HepG2 (cell line): Measurements from ENCODE around the gene IL17D. TPM values are rescaled to one million over a fixed set of nuclear protein-coding genes. Genes with fewer than 3 reads are reported as not detected.
A peak's percentile ranks its signal among the peaks of the same experiment; 100 is the strongest.

ENCODE experiments used
- ETV5 ChIP-seq: IDR thresholded peaks from 2 replicates; pipeline ENCODE4 v1.6.1; 2018; ENCODE audit warnings: missing biosample characterization, missing genetic modification reagents, inconsistent platforms, borderline replicate concordance
- HES4 ChIP-seq: sonication (generic); formaldehyde crosslinking; IDR thresholded peaks from 2 replicates; pipeline ENCODE4 v1.9.0; 2021; ENCODE audit warnings: mild to moderate bottlenecking, missing genetic modification reagents, borderline replicate concordance
- HOXA3 ChIP-seq: sonication (generic); formaldehyde crosslinking; IDR thresholded peaks from 2 replicates; pipeline ENCODE4 v1.5.0; 2020; ENCODE audit warnings: missing genetic modification reagents
- MAZ ChIP-seq, 2 experiments: sonication (generic) in 1 of 2; formaldehyde crosslinking in 1 of 2; IDR thresholded peaks; 2 replicates each; pipeline versions ENCODE4 v1.5.0 to v1.6.1; 2012 to 2020; ENCODE audit warnings: low read depth in 2 of 2, mild to moderate bottlenecking in 2 of 2, borderline replicate concordance in 1 of 2, improper control_type of control experiment in 1 of 2, low read length in 1 of 2, missing genetic modification reagents in 1 of 2, moderate library complexity in 1 of 2
- MIXL1 ChIP-seq: IDR thresholded peaks from 2 replicates; pipeline ENCODE4 v1.6.1; 2016
- SP140L ChIP-seq: sonication (generic); formaldehyde crosslinking; IDR thresholded peaks from 2 replicates; pipeline ENCODE4 v1.4.0; 2020; ENCODE audit warnings: missing genetic modification reagents, borderline replicate concordance
- ZNF691 ChIP-seq: sonication (generic); formaldehyde crosslinking; IDR thresholded peaks from 2 replicates; pipeline ENCODE4 v1.4.0; 2020; ENCODE audit warnings: missing genetic modification reagents, low read depth, mild to moderate bottlenecking, borderline replicate concordance
- ZNF780A ChIP-seq: sonication (generic); formaldehyde crosslinking; IDR thresholded peaks from 2 replicates; pipeline ENCODE4 v1.8.0; 2022; ENCODE audit warnings: mild to moderate bottlenecking, missing genetic modification reagents, moderate library complexity
- ZSCAN12 ChIP-seq: sonication (generic); formaldehyde crosslinking; IDR thresholded peaks from 2 replicates; pipeline ENCODE4 v1.9.0; 2021; ENCODE audit warnings: mild to moderate bottlenecking, missing genetic modification reagents
- polyA plus RNA-seq, 8 experiments: library from polyadenylated mRNA; depleted of rRNA in 3 of 8; stranded (reverse) in 7 of 8; unstranded in 1 of 8; fragments of >200 nt; fragmentation: Illumina TruSeq in 4 of 8; extraction: Trizol in 4 of 8; gene quantifications; 2 replicates each; pipeline versions ENCODE4 v1.2.1 to v1.2.3, GENCODE V29; 2011 to 2016; ENCODE audit warnings: low read depth in 4 of 8, missing spikeins in 1 of 8, mixed read lengths in 1 of 8; ENCODE audit not compliant: insufficient read depth in 1 of 8
- total RNA-seq, 5 experiments: library from RNA; depleted of rRNA; stranded (reverse); fragments of >200 nt; fragmentation: Illumina TruSeq; extraction: Trizol; gene quantifications; 2 replicates each; pipeline ENCODE4 v1.2.3, GENCODE V29; 2016; ENCODE audit warnings: low read depth in 1 of 5
- TF ChIP-seq, protein P1 (sequence below): sonication (generic); formaldehyde crosslinking; IDR thresholded peaks from 2 replicates; pipeline ENCODE4 v1.5.0; 2020; ENCODE audit warnings: mild to moderate bottlenecking, missing genetic modification reagents, borderline replicate concordance
- TF ChIP-seq, protein P2 (sequence below): sonication (generic); formaldehyde crosslinking; IDR thresholded peaks from 2 replicates; pipeline ENCODE4 v1.4.0; 2020; ENCODE audit warnings: missing genetic modification reagents
- TF ChIP-seq, protein P3 (sequence below): sonication (generic); formaldehyde crosslinking; IDR thresholded peaks from 2 replicates; pipeline ENCODE4 v1.4.0; 2020; ENCODE audit warnings: mild to moderate bottlenecking, missing genetic modification reagents
- TF ChIP-seq, protein P4 (sequence below): sonication (generic); formaldehyde crosslinking; IDR thresholded peaks from 2 replicates; pipeline ENCODE4 v1.4.0; 2020; ENCODE audit warnings: mild to moderate bottlenecking, missing genetic modification reagents
- TF ChIP-seq, protein P5 (sequence below): sonication (generic); formaldehyde crosslinking; IDR thresholded peaks from 2 replicates; pipeline ENCODE4 v1.5.1; 2020; ENCODE audit warnings: mild to moderate bottlenecking, missing genetic modification reagents, borderline replicate concordance

Gene IL17D
- total and polyA plus RNA-seq, 2 of the 13 experiments (the other 11 are each of a cell fraction or from before 2014, with no cell fraction given): 1.1 to 2.2 TPM

- TF ChIP-seq, protein P1, sequence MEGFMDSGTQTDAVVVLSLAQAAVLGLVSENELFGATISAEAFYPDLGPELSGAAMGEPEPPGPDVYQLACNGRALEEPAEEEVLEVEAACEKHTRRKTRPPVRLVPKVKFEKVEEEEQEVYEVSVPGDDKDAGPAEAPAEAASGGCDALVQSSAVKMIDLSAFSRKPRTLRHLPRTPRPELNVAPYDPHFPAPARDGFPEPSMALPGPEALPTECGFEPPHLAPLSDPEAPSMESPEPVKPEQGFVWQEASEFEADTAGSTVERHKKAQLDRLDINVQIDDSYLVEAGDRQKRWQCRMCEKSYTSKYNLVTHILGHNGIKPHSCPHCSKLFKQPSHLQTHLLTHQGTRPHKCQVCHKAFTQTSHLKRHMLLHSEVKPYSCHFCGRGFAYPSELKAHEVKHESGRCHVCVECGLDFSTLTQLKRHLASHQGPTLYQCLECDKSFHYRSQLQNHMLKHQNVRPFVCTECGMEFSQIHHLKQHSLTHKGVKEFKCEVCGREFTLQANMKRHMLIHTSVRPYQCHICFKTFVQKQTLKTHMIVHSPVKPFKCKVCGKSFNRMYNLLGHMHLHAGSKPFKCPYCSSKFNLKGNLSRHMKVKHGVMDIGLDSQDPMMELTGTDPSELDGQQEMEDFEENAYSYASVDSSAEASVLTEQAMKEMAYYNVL (CRISPR knock-in tag): no peak
- TF ChIP-seq MAZ (IDR thresholded peaks at IDR 0.05; ENCODE audit: borderline replicate concordance, low read depth, low read length) (0 out of 2 replicates have a peak, but pooled peaks have one; percentile 54), MAZ (CRISPR knock-in tag; IDR thresholded peaks at IDR 0.05; ENCODE audit: low read depth) (peak; percentile 61; the same call in 1 of the 2 replicates), MIXL1 (CRISPR knock-in tag) (no peak), ZNF780A (no peak), ZSCAN12 (0 out of 2 replicates have a peak, but pooled peaks have one; percentile 23), HOXA3 (CRISPR knock-in tag) (peak; percentile 59), ZNF691 (CRISPR knock-in tag) (0 out of 2 replicates have a peak, but pooled peaks have one; percentile 28), SP140L (CRISPR knock-in tag) (no peak), HES4 (CRISPR knock-in tag) (peak; percentile 84), ETV5 (CRISPR knock-in tag) (peak; percentile 81)
- TF ChIP-seq, protein P2, sequence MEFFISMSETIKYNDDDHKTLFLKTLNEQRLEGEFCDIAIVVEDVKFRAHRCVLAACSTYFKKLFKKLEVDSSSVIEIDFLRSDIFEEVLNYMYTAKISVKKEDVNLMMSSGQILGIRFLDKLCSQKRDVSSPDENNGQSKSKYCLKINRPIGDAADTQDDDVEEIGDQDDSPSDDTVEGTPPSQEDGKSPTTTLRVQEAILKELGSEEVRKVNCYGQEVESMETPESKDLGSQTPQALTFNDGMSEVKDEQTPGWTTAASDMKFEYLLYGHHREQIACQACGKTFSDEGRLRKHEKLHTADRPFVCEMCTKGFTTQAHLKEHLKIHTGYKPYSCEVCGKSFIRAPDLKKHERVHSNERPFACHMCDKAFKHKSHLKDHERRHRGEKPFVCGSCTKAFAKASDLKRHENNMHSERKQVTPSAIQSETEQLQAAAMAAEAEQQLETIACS (CRISPR knock-in tag): peak; percentile 66
- TF ChIP-seq, protein P3, sequence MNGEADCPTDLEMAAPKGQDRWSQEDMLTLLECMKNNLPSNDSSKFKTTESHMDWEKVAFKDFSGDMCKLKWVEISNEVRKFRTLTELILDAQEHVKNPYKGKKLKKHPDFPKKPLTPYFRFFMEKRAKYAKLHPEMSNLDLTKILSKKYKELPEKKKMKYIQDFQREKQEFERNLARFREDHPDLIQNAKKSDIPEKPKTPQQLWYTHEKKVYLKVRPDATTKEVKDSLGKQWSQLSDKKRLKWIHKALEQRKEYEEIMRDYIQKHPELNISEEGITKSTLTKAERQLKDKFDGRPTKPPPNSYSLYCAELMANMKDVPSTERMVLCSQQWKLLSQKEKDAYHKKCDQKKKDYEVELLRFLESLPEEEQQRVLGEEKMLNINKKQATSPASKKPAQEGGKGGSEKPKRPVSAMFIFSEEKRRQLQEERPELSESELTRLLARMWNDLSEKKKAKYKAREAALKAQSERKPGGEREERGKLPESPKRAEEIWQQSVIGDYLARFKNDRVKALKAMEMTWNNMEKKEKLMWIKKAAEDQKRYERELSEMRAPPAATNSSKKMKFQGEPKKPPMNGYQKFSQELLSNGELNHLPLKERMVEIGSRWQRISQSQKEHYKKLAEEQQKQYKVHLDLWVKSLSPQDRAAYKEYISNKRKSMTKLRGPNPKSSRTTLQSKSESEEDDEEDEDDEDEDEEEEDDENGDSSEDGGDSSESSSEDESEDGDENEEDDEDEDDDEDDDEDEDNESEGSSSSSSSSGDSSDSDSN (CRISPR knock-in tag): peak; percentile 20; the same call in 1 of the 2 replicates
- TF ChIP-seq, protein P4, sequence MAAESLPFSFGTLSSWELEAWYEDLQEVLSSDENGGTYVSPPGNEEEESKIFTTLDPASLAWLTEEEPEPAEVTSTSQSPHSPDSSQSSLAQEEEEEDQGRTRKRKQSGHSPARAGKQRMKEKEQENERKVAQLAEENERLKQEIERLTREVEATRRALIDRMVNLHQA (CRISPR knock-in tag): no peak
- TF ChIP-seq, protein P5, sequence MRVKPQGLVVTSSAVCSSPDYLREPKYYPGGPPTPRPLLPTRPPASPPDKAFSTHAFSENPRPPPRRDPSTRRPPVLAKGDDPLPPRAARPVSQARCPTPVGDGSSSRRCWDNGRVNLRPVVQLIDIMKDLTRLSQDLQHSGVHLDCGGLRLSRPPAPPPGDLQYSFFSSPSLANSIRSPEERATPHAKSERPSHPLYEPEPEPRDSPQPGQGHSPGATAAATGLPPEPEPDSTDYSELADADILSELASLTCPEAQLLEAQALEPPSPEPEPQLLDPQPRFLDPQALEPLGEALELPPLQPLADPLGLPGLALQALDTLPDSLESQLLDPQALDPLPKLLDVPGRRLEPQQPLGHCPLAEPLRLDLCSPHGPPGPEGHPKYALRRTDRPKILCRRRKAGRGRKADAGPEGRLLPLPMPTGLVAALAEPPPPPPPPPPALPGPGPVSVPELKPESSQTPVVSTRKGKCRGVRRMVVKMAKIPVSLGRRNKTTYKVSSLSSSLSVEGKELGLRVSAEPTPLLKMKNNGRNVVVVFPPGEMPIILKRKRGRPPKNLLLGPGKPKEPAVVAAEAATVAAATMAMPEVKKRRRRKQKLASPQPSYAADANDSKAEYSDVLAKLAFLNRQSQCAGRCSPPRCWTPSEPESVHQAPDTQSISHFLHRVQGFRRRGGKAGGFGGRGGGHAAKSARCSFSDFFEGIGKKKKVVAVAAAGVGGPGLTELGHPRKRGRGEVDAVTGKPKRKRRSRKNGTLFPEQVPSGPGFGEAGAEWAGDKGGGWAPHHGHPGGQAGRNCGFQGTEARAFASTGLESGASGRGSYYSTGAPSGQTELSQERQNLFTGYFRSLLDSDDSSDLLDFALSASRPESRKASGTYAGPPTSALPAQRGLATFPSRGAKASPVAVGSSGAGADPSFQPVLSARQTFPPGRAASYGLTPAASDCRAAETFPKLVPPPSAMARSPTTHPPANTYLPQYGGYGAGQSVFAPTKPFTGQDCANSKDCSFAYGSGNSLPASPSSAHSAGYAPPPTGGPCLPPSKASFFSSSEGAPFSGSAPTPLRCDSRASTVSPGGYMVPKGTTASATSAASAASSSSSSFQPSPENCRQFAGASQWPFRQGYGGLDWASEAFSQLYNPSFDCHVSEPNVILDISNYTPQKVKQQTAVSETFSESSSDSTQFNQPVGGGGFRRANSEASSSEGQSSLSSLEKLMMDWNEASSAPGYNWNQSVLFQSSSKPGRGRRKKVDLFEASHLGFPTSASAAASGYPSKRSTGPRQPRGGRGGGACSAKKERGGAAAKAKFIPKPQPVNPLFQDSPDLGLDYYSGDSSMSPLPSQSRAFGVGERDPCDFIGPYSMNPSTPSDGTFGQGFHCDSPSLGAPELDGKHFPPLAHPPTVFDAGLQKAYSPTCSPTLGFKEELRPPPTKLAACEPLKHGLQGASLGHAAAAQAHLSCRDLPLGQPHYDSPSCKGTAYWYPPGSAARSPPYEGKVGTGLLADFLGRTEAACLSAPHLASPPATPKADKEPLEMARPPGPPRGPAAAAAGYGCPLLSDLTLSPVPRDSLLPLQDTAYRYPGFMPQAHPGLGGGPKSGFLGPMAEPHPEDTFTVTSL: no peak
These were observed 420 bp downstream of the IL17D start (continued) for GRCh38 chr13:20703780-20704458.
